Measurements from ENCODE around the gene TULP1.

DNA sequence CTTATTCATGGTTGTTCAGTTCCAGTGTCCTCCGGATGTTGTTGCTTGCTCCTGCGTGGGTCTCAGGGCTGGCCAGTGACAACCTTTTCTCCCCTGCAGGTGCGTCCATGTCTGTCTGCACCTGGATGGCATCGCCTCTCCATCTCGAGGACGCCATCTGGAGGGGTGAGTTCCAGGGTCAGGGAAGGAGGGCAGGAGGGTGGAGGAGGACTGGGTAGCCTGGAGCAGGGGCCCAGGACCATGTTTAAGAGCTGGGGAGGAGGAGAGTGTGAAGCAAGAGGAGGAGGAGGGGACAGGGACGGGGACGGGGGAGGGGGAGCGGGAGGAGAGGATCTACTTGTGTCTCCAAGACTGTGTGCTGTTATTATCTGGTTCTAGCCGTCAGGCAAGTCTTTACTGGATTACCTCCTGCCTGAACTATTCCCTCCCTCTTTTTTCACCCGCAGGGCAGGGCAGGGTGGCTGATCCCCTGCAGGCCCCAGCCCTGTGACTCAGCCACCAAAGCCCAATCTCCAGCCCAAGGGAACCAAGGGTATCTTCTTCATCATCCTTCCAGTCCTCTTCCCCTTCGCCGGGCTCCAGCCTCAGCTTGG, 32.2 kb upstream of the TULP1 start:
- no peak for TF ChIP-seq EZH2phosphoT487 (IDR thresholded peaks at IDR 0.05; ENCODE audit: borderline replicate concordance)
- TF ChIP-seq, protein P1, sequence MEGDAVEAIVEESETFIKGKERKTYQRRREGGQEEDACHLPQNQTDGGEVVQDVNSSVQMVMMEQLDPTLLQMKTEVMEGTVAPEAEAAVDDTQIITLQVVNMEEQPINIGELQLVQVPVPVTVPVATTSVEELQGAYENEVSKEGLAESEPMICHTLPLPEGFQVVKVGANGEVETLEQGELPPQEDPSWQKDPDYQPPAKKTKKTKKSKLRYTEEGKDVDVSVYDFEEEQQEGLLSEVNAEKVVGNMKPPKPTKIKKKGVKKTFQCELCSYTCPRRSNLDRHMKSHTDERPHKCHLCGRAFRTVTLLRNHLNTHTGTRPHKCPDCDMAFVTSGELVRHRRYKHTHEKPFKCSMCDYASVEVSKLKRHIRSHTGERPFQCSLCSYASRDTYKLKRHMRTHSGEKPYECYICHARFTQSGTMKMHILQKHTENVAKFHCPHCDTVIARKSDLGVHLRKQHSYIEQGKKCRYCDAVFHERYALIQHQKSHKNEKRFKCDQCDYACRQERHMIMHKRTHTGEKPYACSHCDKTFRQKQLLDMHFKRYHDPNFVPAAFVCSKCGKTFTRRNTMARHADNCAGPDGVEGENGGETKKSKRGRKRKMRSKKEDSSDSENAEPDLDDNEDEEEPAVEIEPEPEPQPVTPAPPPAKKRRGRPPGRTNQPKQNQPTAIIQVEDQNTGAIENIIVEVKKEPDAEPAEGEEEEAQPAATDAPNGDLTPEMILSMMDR (conservative IDR thresholded peaks at IDR 0.05; ENCODE audit: low read length) = no peak

Measured in Loucy (cell line).